Bronchial epithelial cell (primary cell): ENCODE data around the gene LRP1B. TPM values are rescaled to one million over a fixed set of nuclear protein-coding genes. Genes with fewer than 3 reads are reported as not detected.

Experiments used
- DNase-seq: peaks from one replicate; pipeline ENCODE4 v3.0.0-alpha.2; 2010; ENCODE audit warnings: low read depth
- FAIRE-seq: peaks from 2 replicates; lab custom pipeline; 2011; peaks lifted over from hg19 to GRCh38; lab: Jason Lieb, UNC
- H3K27me3 ChIP-seq: 2 replicates; pipeline ENCODE4 v1.5.1; 2011; ENCODE audit warnings: low read length; ENCODE audit not compliant: control insufficient read depth, insufficient read depth
- H3K36me3 ChIP-seq: 2 replicates; pipeline ENCODE4 v1.5.1; 2011; ENCODE audit warnings: low read length; ENCODE audit not compliant: control insufficient read depth, insufficient read depth
- H3K4me3 ChIP-seq: 2 replicates; pipeline ENCODE4 v1.5.1; 2011; ENCODE audit warnings: mild to moderate bottlenecking, low read depth, low read length, control low read depth
- CTCF ChIP-seq: IDR thresholded peaks from 2 replicates; pipeline ENCODE4 v1.5.1; 2011; ENCODE audit warnings: mild to moderate bottlenecking, moderate library complexity, low read length, control low read depth, inconsistent platforms; ENCODE audit not compliant: insufficient read depth, severe bottlenecking
- total RNA-seq: library from RNA; depleted of rRNA; stranded (reverse); fragments of >200 nt; gene quantifications from 2 replicates; pipeline ENCODE4 v1.2.1, GENCODE V29; 2014

LRP1B gene
- total RNA-seq, 1 donor from 2014 or later = under 0.01 TPM

DNA sequence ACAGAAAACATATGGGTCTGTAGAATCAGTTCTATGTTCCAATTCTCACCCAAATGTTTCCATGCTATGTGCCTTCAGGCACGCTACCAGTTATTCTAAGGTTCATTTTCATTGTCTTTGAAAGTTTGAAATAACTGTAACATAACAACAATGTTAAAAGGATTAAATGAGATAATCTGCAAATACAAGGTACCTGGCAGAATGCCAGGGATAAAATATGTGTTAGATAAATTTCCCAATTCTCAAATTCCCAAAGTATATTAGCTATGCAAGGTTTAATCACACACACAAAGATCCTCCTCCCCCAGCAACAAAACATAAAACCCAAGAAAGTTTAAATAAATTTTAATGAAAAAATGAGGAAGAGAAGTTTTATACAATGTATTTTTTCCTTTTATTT is 261.2 kb downstream of the LRP1B start:
- no peaks in the 10 kb centered on the region for H3K27me3 ChIP-seq
- no peak overlapping the region for H3K4me3 ChIP-seq
- no peak for DNase-seq
- FAIRE-seq = no peak
- no peak for TF ChIP-seq CTCF
- no peaks in the 10 kb centered on the region for H3K36me3 ChIP-seq

- TF ChIP-seq CTCF = no peak
- no peaks in the 10 kb centered on the region for H3K36me3 ChIP-seq
- H3K4me3 ChIP-seq = no peak overlapping the region
- DNase-seq (no peak), FAIRE-seq (no peak)
- H3K27me3 ChIP-seq = no peaks in the 10 kb centered on the region
These were observed 266.9 kb downstream of the LRP1B start for GRCh38 chr2:141863964-141864363.

- TF ChIP-seq CTCF = no peak
- FAIRE-seq = no peak
- no peak overlapping the region for H3K4me3 ChIP-seq
- no peaks in the 10 kb centered on the region for H3K27me3 ChIP-seq
- no peaks in the 10 kb centered on the region for H3K36me3 ChIP-seq
- DNase-seq = no peak
These were observed 274.4 kb downstream of the LRP1B start for GRCh38 chr2:141856215-141856919.

DNA sequence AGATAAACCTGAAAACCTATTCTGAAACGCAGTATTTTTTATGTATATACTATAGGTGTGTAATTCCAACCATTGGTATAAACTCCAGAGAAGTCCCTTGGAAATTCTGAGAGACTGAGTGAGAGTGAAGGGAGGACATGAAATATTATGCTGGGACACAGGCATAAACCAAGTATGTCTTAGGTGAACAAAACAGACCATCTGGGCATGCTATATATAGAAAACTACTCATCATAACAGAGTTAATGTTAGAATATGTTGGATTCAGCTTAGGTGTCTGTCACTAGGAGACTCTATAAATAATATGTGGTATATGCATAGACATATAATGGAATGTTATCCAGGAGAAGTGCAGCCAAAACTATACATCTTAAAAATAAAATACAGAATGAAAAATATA is 282.6 kb downstream of the LRP1B start:
- no peaks in the 10 kb centered on the region for H3K27me3 ChIP-seq
- H3K4me3 ChIP-seq = no peak overlapping the region
- FAIRE-seq (no peak), DNase-seq (no peak)
- TF ChIP-seq CTCF = no peak
- H3K36me3 ChIP-seq = no peaks in the 10 kb centered on the region

- Histone ChIP-seq H3K36me3 (no peaks in the 10 kb centered on the region), H3K4me3 (no peak overlapping the region), H3K27me3 (no peaks in the 10 kb centered on the region)
- FAIRE-seq (no peak), DNase-seq (no peak)
- TF ChIP-seq CTCF = no peak
These were observed 286.6 kb downstream of the LRP1B start for GRCh38 chr2:141844231-141844630.

DNA sequence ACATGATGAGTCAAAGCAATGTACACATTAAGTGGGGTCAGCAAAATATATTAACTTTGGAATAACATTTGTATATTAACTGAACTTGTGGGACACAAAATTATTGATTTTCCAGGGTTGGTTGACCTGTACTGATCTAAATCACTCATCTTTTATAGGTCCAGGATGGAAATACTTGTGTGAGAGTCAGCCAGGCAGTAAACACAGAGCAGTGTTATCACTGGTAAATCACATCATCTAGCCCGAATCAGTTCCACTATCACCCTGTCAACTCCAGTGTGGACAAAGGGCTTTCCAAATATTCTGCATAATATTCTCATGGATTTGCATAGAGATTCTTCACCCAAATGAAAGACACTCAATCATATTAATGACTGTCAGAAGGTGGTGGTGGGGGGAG is 295.7 kb downstream of the LRP1B start:
- no peak for DNase-seq
- TF ChIP-seq CTCF = no peak
- no peaks in the 10 kb centered on the region for H3K36me3 ChIP-seq
- no peaks in the 10 kb centered on the region for H3K27me3 ChIP-seq
- FAIRE-seq = no peak
- H3K4me3 ChIP-seq = no peak overlapping the region
